Measurements from ENCODE around the gene PRR13. TPM values are rescaled to one million over a fixed set of nuclear protein-coding genes. Genes with fewer than 3 reads are reported as not detected.

PRR13 gene
- total RNA-seq, 3 donors from 2014 or later (not counting 1 experiment from before 2014, with no cell fraction given), result 214 to 233 (median 231) TPM

DNA sequence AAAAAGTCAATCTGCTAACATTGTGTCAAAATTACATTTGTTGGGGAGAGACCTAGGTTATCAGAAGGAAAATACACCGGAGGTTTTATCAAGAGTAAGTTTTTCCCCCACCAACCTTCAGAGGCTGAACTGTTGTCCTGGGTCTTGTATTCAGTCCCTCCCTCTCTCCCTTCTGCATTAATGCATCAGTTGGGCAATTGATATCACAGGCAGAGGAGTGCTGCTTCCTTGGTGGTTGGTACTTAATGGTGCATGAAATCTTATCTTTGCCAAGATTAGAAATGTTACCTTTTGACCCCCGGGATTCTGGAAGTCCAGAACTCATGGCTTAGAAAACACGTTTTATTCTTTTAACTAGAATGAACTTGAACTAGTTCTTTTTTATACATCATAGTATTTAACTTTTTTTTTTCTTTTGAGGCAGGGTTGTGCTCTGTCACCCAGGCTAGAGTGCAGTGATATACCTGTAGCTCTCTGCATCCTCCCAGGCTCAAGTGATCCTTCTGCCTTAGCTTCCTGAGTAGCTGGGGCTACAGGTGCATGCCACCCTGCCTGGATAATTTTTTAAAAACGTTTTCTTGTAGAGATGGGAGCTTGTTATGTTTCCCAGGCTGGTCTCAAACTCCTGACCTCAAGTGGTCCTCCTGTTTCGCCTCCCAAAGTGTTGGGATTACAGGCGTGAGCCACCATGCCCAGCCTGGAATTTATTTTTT, 15.3 kb downstream of the PRR13 start:
- peaks cover 41 to 43% of the 10 kb centered on the region in 2 donors for H3K4me1 Mint-ChIP-seq
- WGBS (ENCODE audit: insufficient coverage), result 97% methylated on average over 5 of the region's 6 CpGs
- H3K27ac Mint-ChIP-seq, result no peak overlapping the region
- Histone ChIP-seq H3K9me3 (ENCODE audit: control insufficient read depth, insufficient read depth, low read length) (no peaks in the 10 kb centered on the region), H3K27me3 (ENCODE audit: control insufficient read depth, insufficient read depth, low read length) (no peaks in the 10 kb centered on the region), H3K4me3 (ENCODE audit: low read length) (no peak overlapping the region), H3K36me3 (ENCODE audit: control insufficient read depth, insufficient read depth, low read length) (peaks cover 77% of the 10 kb centered on the region), H3K4me1 (ENCODE audit: control insufficient read depth, insufficient read depth, low read length) (peaks cover 4% of the 10 kb centered on the region), H3K27ac (ENCODE audit: low read length) (no peak overlapping the region)
- H3K36me3 Mint-ChIP-seq, result peaks cover 39% of the 10 kb centered on the region
- DNase-seq, result no peak
- no peak for ATAC-seq
- no peak overlapping the region for H3K4me3 Mint-ChIP-seq
- H3K27me3 Mint-ChIP-seq (ENCODE audit: low read depth in 2 of 2), result no peaks in the 10 kb centered on the region
- no peaks in the 10 kb centered on the region for H3K9me3 Mint-ChIP-seq
- TF ChIP-seq, protein P1, sequence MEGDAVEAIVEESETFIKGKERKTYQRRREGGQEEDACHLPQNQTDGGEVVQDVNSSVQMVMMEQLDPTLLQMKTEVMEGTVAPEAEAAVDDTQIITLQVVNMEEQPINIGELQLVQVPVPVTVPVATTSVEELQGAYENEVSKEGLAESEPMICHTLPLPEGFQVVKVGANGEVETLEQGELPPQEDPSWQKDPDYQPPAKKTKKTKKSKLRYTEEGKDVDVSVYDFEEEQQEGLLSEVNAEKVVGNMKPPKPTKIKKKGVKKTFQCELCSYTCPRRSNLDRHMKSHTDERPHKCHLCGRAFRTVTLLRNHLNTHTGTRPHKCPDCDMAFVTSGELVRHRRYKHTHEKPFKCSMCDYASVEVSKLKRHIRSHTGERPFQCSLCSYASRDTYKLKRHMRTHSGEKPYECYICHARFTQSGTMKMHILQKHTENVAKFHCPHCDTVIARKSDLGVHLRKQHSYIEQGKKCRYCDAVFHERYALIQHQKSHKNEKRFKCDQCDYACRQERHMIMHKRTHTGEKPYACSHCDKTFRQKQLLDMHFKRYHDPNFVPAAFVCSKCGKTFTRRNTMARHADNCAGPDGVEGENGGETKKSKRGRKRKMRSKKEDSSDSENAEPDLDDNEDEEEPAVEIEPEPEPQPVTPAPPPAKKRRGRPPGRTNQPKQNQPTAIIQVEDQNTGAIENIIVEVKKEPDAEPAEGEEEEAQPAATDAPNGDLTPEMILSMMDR (IDR thresholded peaks at IDR 0.05), result no peak
- intact Hi-C loops (cut with micrococcal nuclease), result no loop called here

DNA sequence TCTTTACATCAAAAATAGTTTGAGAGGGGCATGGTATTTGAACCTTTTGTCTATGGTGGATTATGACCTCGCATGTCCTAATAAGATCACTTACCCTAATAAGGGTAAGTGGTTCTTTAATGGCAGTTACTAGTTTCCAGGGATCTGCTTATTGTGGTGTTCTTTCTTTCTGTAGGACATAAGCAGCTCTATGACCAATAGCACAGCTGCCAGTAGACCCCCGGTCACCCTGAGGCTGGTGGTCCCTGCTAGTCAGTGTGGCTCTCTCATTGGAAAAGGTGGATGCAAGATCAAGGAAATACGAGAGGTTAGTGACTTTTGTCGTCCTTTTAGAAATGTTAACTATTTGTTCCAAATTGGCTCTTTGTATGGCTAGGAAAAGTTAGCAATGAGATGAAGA, 17.6 kb downstream of the PRR13 start:
- Mint-ChIP-seq H3K4me3 (no peak overlapping the region), H3K27ac (no peak overlapping the region), H3K4me1 (peaks cover 29 to 39% of the 10 kb centered on the region in 2 donors), H3K36me3 (peaks cover 39% of the 10 kb centered on the region), H3K9me3 (no peaks in the 10 kb centered on the region), H3K27me3 (ENCODE audit: low read depth in 2 of 2) (no peaks in the 10 kb centered on the region)
- H3K27ac ChIP-seq (ENCODE audit: low read length), result no peak overlapping the region
- no peaks in the 10 kb centered on the region for H3K9me3 ChIP-seq (ENCODE audit: control insufficient read depth, insufficient read depth, low read length)
- WGBS (ENCODE audit: insufficient coverage), result 98% methylated on average over 4 of the region's 4 CpGs
- DNase-seq, result no peak
- H3K4me1 ChIP-seq (ENCODE audit: control insufficient read depth, insufficient read depth, low read length), result no peaks in the 10 kb centered on the region
- ATAC-seq, result no peak
- no peaks in the 10 kb centered on the region for H3K27me3 ChIP-seq (ENCODE audit: control insufficient read depth, insufficient read depth, low read length)
- peaks cover 100% of the 10 kb centered on the region for H3K36me3 ChIP-seq (ENCODE audit: control insufficient read depth, insufficient read depth, low read length)
- TF ChIP-seq, protein P1 (IDR thresholded peaks at IDR 0.05), result no peak
- intact Hi-C loops (cut with micrococcal nuclease), result no loop called here
- no peak overlapping the region for H3K4me3 ChIP-seq (ENCODE audit: low read length)

DNA sequence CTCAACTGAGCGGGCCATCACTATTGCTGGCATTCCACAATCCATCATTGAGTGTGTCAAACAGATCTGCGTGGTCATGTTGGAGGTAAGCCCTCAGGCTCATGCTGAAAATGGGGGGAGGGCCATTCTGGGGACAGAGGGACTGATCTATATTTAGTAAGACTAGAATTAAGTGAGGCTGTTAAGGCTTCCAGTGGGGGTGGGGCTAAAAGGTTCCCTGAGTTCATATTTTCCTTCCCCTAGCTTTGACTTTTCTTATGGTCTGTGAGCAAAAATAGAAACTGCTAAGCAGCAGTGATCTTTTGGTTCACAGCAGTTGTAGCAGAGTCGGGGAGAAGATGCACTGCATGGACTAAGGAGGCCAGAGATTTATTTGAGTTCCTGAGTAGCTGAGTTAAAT, 19.5 kb downstream of the PRR13 start:
- Histone ChIP-seq H3K9me3 (ENCODE audit: control insufficient read depth, insufficient read depth, low read length) (no peaks in the 10 kb centered on the region), H3K4me1 (ENCODE audit: control insufficient read depth, insufficient read depth, low read length) (no peaks in the 10 kb centered on the region), H3K27me3 (ENCODE audit: control insufficient read depth, insufficient read depth, low read length) (no peaks in the 10 kb centered on the region), H3K4me3 (ENCODE audit: low read length) (no peak overlapping the region), H3K27ac (ENCODE audit: low read length) (no peak overlapping the region), H3K36me3 (ENCODE audit: control insufficient read depth, insufficient read depth, low read length) (peaks cover 99% of the 10 kb centered on the region)
- peaks cover 29 to 33% of the 10 kb centered on the region in 2 donors for H3K4me1 Mint-ChIP-seq
- intact Hi-C loops (cut with micrococcal nuclease), result no loop called here
- peaks cover 30% of the 10 kb centered on the region for H3K36me3 Mint-ChIP-seq
- H3K27ac Mint-ChIP-seq, result peak overlapping the region; percentile 9 to 41
- WGBS (ENCODE audit: insufficient coverage), result 93% methylated on average over 3 of the region's 3 CpGs
- no peaks in the 10 kb centered on the region for H3K27me3 Mint-ChIP-seq (ENCODE audit: low read depth in 2 of 2)
- no peak for ATAC-seq
- no peak for DNase-seq
- H3K4me3 Mint-ChIP-seq, result no peak overlapping the region
- TF ChIP-seq, protein P1 (IDR thresholded peaks at IDR 0.05), result no peak
- no peaks in the 10 kb centered on the region for H3K9me3 Mint-ChIP-seq

DNA sequence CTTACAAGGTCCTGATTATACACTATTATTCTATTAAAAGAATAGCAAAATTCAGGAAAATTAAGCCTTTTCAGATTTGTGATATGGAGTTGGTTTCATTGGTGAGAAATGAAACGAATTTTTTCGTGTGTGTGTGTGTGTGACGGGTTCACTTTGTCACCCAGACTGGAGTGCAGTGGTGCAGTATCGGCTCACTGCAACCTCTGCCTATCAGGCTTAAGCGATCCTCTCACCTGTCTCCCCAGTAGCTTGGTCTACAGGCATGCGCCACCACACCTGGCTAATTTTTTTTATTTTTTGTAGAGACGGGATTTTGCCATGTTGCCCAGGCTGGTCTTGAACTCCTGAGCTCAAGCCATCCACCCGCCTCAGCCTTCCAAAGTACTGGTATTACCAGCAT, 20.1 kb downstream of the PRR13 start:
- H3K4me1 Mint-ChIP-seq, result peaks cover 33 to 37% of the 10 kb centered on the region in 2 donors
- peaks cover 34% of the 10 kb centered on the region for H3K36me3 Mint-ChIP-seq
- no peak overlapping the region for H3K4me3 ChIP-seq (ENCODE audit: low read length)
- no peak overlapping the region for H3K4me3 Mint-ChIP-seq
- H3K27ac ChIP-seq (ENCODE audit: low read length), result no peak overlapping the region
- no peaks in the 10 kb centered on the region for H3K9me3 Mint-ChIP-seq
- intact Hi-C loops (cut with micrococcal nuclease), result no loop called here
- H3K9me3 ChIP-seq (ENCODE audit: control insufficient read depth, insufficient read depth, low read length), result no peaks in the 10 kb centered on the region
- H3K27me3 ChIP-seq (ENCODE audit: control insufficient read depth, insufficient read depth, low read length), result no peaks in the 10 kb centered on the region
- 96% methylated on average over 8 of the region's 8 CpGs for WGBS (ENCODE audit: insufficient coverage)
- H3K36me3 ChIP-seq (ENCODE audit: control insufficient read depth, insufficient read depth, low read length), result peaks cover 99% of the 10 kb centered on the region
- TF ChIP-seq, protein P1 (IDR thresholded peaks at IDR 0.05), result no peak
- peak overlapping the region in 1 of 2 donors; percentile 41 for H3K27ac Mint-ChIP-seq
- H3K4me1 ChIP-seq (ENCODE audit: control insufficient read depth, insufficient read depth, low read length), result no peaks in the 10 kb centered on the region
- no peak for DNase-seq
- ATAC-seq, result no peak
- H3K27me3 Mint-ChIP-seq (ENCODE audit: low read depth in 2 of 2), result no peaks in the 10 kb centered on the region
